GM18505 (cell line): ENCODE data around the gene PCDHGA1.

Experiments
- ATAC-seq: cut with Tn5 transposase; IDR thresholded peaks from one replicate; pipeline ENCODE4 v1.9.1; 2021; ENCODE audit not compliant: unreplicated experiment
- POLR2A ChIP-seq: IDR thresholded peaks from 4 replicates; pipeline ENCODE4 v1.6.1; 2011; ENCODE audit warnings: borderline replicate concordance; ENCODE audit not compliant: insufficient read depth, insufficient read length; ENCODE audit errors: extremely low read depth

The PCDHGA1 gene

DNA sequence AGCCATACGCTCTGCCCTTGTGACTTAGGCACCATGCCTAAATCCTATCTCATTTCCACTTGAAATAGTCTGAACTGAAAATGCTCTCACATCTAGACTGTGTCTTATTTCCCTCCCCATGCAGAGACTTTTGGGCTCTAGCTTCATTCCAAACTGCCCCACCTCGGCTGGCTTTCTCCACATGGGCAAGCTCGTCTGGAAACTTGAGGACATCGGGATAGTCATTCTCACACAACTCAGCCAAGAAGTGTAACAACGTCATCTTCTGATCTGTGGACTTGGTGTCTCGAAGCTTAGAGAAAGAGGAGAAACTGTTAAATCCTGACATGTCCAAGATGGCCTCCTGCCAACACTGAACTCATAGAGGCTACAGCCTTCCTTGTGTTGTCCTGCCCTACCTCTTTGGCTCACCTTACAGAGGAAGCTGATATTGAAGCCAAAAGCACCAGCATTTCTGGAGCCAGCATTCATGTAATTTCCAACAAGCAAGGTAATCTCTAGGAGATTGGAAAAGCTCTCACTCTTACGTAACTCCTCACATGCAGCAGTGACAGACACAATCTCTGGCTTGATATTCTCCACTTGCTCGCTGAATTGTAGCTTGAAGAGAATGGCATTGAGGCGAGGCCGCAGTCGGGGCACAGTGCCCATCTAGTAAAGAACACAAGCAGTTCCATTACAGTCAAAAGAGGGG is 198.1 kb downstream of the PCDHGA1 start:
- no peak for ATAC-seq

DNA sequence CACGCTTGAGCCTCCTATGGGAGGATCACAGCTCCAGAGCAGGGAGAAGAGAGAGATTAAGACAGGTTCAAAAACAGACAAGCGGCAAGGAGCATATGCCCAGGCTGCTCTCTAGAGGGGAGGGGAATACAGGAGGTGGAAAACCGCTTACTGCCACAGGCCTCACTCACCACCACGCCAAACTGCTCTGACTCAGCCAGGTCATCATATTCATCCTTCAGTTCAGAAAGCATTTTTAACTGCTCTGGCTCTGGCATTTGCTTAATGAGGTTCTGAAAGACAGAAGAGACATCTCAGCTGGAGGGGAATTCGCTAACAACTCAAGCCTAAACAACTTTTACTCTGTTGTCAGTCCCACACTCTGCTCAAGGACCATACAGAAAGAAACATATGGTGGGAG is 198.7 kb downstream of the PCDHGA1 start:
- peak; percentile 47 for ATAC-seq
- no peak for TF ChIP-seq POLR2A

More for the DNA sequence above, 198.1 kb downstream of the PCDHGA1 start:
- TF ChIP-seq POLR2A, result no peak

GRCh38 chr5:141529873-141530272 is 199.6 kb downstream of the PCDHGA1 start:
- peak; percentile 47 for ATAC-seq

DNA sequence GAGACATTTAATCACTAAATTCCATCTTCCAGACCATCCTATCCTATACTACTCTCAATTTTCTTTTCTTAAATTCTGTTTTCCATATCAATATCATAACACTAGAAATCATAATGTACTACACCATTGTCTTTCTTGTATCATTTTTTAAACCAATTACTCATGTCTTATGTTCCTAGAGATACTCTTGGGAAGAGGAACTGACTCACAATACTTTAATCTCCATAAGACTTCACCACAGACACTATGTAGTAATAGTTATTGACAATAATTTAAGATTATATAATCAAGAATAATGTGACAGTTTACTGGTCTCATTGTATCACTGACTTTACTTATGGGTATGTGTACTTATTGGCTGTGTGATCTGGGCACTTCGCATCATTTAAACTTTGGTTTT is 202.4 kb downstream of the PCDHGA1 start:
- ATAC-seq, result no peak
- no peak for TF ChIP-seq POLR2A

More at GRCh38 chr5:141529873-141530272, 199.6 kb downstream of the PCDHGA1 start:
- TF ChIP-seq POLR2A, result no peak

DNA sequence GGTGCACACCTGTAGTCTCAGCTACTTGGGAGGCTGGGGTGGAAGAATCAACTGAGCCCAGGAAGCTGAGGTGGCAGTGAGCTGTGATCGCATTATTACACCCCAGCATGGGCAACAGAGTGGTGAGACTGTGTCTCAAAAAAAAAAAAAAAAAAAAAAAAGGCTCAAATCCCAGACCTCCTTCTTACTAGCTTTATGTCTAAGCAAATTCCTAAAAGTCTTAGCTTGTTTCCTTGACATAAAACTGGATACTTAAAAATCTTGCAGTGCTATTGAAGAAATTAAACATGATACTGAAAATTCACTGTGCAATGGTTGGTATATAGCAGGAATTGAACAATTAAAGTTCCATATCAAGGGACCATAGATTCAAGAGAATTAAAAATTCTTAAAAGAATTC is 203.6 kb downstream of the PCDHGA1 start:
- no peak for TF ChIP-seq POLR2A
- no peak for ATAC-seq

DNA sequence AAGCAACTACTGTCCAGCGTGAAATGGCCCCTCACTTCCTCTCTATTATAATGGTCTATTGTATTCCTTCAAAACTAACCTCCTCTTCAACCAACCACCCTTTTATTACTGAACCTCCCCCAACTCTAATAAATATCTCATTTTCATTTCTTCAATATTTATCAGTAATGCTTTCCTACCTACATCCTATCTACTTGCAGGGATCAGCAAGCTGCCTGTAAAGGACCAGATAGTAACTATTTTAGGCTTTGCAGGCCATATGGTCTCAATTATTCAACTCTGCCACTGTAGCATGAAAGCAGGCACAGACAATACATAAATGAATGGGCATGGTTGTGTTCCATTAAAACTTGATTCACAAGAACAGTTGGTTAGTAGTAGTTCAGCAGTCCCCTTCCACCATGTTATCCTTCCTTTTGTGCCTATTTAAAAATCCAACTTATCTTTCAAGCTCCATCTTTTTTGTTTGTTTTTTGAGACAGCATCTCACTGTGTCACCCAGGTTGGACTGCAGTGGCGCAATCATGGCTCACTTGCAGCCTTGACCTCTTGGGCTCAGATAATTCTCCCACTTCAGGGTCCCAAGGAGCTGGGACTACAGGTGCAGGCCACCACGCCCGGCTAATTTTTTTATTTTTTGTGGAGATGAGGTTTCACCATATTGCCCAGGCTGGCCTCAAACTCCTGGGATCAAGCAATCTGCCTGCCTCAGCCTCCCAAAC is 204.3 kb downstream of the PCDHGA1 start:
- TF ChIP-seq POLR2A, result no peak
- ATAC-seq, result no peak

GRCh38 chr5:141543053-141543452 is 212.7 kb downstream of the PCDHGA1 start:
- ATAC-seq, result no peak
- TF ChIP-seq POLR2A, result no peak

GRCh38 chr5:141547488-141547887 is 217.2 kb downstream of the PCDHGA1 start:
- ATAC-seq, result no peak
- no peak for TF ChIP-seq POLR2A

DNA sequence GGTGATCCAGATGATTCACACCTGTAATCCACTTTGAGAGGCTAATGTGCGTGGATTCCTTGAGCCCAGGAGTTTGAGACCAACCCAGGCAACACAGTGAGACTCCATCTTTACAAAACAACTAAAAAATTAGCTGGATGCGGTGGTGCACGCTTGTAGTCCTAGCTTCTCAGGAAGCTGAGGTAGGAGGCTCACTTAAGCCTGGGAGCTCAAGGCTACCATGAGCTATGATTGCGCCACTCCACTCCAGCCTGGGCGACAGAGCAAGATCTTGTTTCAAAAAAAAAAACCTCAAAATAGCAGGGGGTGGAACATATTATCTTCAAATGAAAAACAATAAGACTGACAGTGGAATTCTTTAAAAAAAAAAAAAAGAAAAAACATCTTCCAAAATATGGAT is 217.6 kb downstream of the PCDHGA1 start:
- TF ChIP-seq POLR2A, result no peak

GRCh38 chr5:141557681-141558136 is 227.4 kb downstream of the PCDHGA1 start:
- no peak for TF ChIP-seq POLR2A
- ATAC-seq, result peak; percentile 68

More for the DNA sequence above, 217.6 kb downstream of the PCDHGA1 start:
- no peak for ATAC-seq

GRCh38 chr5:141558150-141558549 is 227.8 kb downstream of the PCDHGA1 start:
- no peak for ATAC-seq
- TF ChIP-seq POLR2A, result no peak

GRCh38 chr5:141559461-141559860 is 229.1 kb downstream of the PCDHGA1 start:
- no peak for TF ChIP-seq POLR2A
- ATAC-seq, result no peak

DNA sequence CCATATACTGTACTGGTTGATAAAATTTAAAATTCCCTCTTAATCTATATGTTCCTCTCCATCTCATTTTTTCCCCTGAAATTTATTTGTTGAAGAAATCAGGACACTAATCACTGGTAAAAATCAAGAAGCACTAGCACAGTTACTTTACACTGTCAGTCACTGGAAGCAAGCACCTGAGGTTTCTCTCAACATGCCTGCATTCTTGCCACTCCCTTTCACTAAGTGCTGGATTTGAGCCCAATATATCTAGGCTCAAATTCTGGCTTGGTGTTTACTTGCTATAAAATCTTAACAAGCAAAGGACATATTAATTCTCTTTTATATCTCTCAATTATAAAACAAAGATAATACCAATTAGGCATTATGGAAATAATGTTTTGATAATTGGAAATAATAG is 229.8 kb downstream of the PCDHGA1 start:
- ATAC-seq, result no peak
- no peak for TF ChIP-seq POLR2A

DNA sequence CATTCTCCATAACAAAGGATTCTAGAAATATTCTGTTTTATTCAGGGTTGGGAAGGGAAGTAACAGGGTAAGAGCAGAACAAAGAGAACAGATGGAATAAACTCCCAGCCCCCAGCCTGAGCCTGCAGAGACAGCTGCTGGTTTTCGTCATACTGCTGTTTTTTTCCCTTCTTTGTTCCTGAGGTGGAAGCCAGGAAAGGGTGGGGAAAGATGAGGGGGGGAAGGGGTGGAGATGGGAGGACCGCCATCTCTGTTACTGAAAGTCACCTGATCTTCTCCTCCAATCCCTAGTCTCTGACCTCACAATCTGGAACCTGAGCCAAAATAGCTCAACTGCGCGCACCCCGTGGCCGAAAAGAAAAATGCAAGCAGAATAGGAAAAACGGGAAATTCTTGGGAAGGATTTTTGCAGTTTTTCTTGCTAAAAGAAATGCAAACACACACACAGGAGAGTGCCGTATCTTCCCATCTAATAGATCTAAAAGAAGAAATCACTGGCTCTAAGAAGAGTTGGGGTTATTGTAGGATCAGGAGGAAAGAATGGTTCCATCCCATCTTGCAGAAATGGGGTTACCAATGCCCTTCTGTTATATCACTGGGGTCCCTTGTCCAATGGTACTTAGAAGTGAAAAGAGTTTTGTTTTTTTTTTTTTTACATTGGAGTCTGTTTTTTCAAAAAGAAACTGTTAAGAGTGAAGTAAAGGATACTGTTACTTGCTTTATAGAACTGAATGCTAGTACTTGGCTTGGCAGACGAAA is 230.6 kb downstream of the PCDHGA1 start:
- no peak for ATAC-seq
- TF ChIP-seq POLR2A, result no peak
